ENCODE measurements around the gene NEK1.

- TF ChIP-seq CTCF (IDR thresholded peaks at IDR 0.05) (no peak), POLR2A (IDR thresholded peaks at IDR 0.05) (no peak)
These were observed 168.6 kb downstream of the NEK1 start for GRCh38 chr4:169443748-169444147.
